K562 (cell line): ENCODE measurements around the gene TTLL12. TPM values are rescaled to one million over a fixed set of nuclear protein-coding genes. Genes with fewer than 3 reads are reported as not detected.

Experiments used
- ATAC-seq: fragments of 200-7000 bp; cut with Tn5 transposase; 3 replicates; pipeline ENCODE4 v1.9.1; 2020; ENCODE audit warnings: moderate library complexity
- BruUV-seq: library from RNA; stranded (reverse); fragments of 400-500 nt; replicated peaks from 2 replicates; lab custom pipeline; 2021; lab: Mats Ljungman, UMichigan
- CTCF ChIA-PET: fragments of 300-600 bp; formaldehyde crosslinking; extraction: SDS; loops from one replicate; lab custom pipeline; 2021; ENCODE audit warnings: low intra/inter-chr PET ratio; lab: Yijun Ruan, JAX
- POLR2A ChIA-PET: fragments of 300-600, 350-650 bp; sonication (Branson Sonifier 250); formaldehyde crosslinking; extraction: SDS; loops from one replicate; lab custom pipeline; 2021; ENCODE audit warnings: antibody characterized with exemption, inconsistent platforms; lab: Yijun Ruan, JAX
- DNase-seq, 4 experiments: peaks; one replicate each; pipeline versions ENCODE4 v3.0.0 to v3.0.0-alpha.2; 2011 to 2018; ENCODE audit warnings: low spot score in 3 of 4, mixed read lengths in 3 of 4; ENCODE audit errors: extremely low read depth in 1 of 4
- FAIRE-seq: peaks from 2 replicates; lab custom pipeline; 2011; peaks lifted over from hg19 to GRCh38; lab: Jason Lieb, UNC
- H2AFZ ChIP-seq: 2 replicates; pipeline ENCODE4 v1.6.0; 2011; ENCODE audit warnings: low read depth, low read length, control low read depth, inconsistent platforms
- H3K27ac ChIP-seq: fragments of 200-600 bp; 3 replicates; pipeline ENCODE4 v1.8.0; 2011; ENCODE audit warnings: low read depth, mild to moderate bottlenecking, control low read depth, inconsistent platforms, low read length, moderate library complexity, mixed read lengths; ENCODE audit errors: extremely low read depth
- H3K27me3 ChIP-seq, 2 experiments: fragments of 300-600 bp in 1 of 2; 2 replicates in 1 of 2; 3 replicates in 1 of 2; pipeline versions ENCODE4 v1.6.0 to v1.8.0; 2011; ENCODE audit warnings: inconsistent platforms in 2 of 2, low read length in 2 of 2, mild to moderate bottlenecking in 1 of 2, mixed read lengths in 1 of 2, moderate library complexity in 1 of 2; ENCODE audit not compliant: control insufficient read depth in 2 of 2, insufficient read depth in 2 of 2
- H3K36me3 ChIP-seq: fragments of 300-600 bp; 3 replicates; pipeline ENCODE4 v1.8.0; 2011; ENCODE audit warnings: mild to moderate bottlenecking, low read length, inconsistent platforms; ENCODE audit not compliant: control insufficient read depth, insufficient read depth
- H3K4me1 ChIP-seq, 2 experiments: fragments of 200-600 bp in 1 of 2; replicated peaks in 1 of 2; 2 replicates in 1 of 2; 3 replicates in 1 of 2; pipeline versions ENCODE4 v1.5.1 to v1.8.0; 2011; ENCODE audit warnings: inconsistent platforms in 2 of 2, low read length in 2 of 2, mild to moderate bottlenecking in 1 of 2, mixed read lengths in 1 of 2, moderate library complexity in 1 of 2; ENCODE audit not compliant: control insufficient read depth in 2 of 2, insufficient read depth in 2 of 2
- H3K4me2 ChIP-seq: 2 replicates; pipeline ENCODE4 v1.6.1; 2011; ENCODE audit warnings: low read length, control low read depth, inconsistent platforms, mixed read lengths; ENCODE audit not compliant: insufficient read depth
- H3K4me3 ChIP-seq: fragments of 200-600 bp; sonication (generic), shearing (Covaris generic); 2 replicates; pipeline ENCODE4 v1.5.1; 2016; ENCODE audit warnings: control low read depth, inconsistent platforms
- H3K79me2 ChIP-seq: fragments of 200-600 bp; 3 replicates; pipeline ENCODE4 v1.8.0; 2011; ENCODE audit warnings: low read length, inconsistent platforms; ENCODE audit not compliant: control insufficient read depth, insufficient read depth
- H3K9ac ChIP-seq, 2 experiments: 2 replicates each; pipeline versions ENCODE4 v1.6.0 to v1.6.1; 2011; ENCODE audit warnings: low read depth in 2 of 2, low read length in 2 of 2, control low read depth in 1 of 2, inconsistent platforms in 1 of 2, mild to moderate bottlenecking in 1 of 2, mixed read lengths in 1 of 2; ENCODE audit not compliant: insufficient read depth in 1 of 2
- H3K9me1 ChIP-seq: one replicate; pipeline ENCODE4 v1.6.0; 2011; ENCODE audit warnings: inconsistent platforms, mild to moderate bottlenecking, low read length, moderate library complexity; ENCODE audit not compliant: control insufficient read depth, insufficient read depth
- H3K9me3 ChIP-seq: replicated peaks from 2 replicates; pipeline ENCODE4 v1.5.1; 2011; ENCODE audit warnings: low read depth, low read length, inconsistent platforms; ENCODE audit not compliant: control insufficient read depth, insufficient read depth
- H4K20me1 ChIP-seq: replicated peaks from 2 replicates; pipeline ENCODE4 v1.6.1; 2011; ENCODE audit warnings: low read length, inconsistent platforms, mixed read lengths; ENCODE audit not compliant: control insufficient read depth, insufficient read depth
- GTF2A2 ChIP-seq: IDR thresholded peaks from 2 replicates; pipeline ENCODE4 v1.6.1; 2016; ENCODE audit warnings: mild to moderate bottlenecking, missing genetic modification characterization, missing compliant biosample characterization
- POLR2G ChIP-seq: fragments of 200-400 bp; formaldehyde crosslinking; IDR thresholded peaks from 2 replicates; pipeline ENCODE4 v1.6.1; 2017; ENCODE audit warnings: low read depth, mild to moderate bottlenecking, antibody characterized with exemption, low read length, moderate library complexity
- SFPQ ChIP-seq: fragments of 200-400 bp; formaldehyde crosslinking; IDR thresholded peaks from 2 replicates; pipeline ENCODE4 v1.6.1; 2017; ENCODE audit warnings: mild to moderate bottlenecking, low read depth, low read length, moderate library complexity
- ZFP36 ChIP-seq: fragments of 150-350 bp; IDR thresholded peaks from 2 replicates; pipeline ENCODE4 v1.6.1; 2018; ENCODE audit warnings: low read length, low read depth; ENCODE audit not compliant: partially characterized antibody
- WGBS: fragments of 100-300 bp; shearing (Covaris generic); methylation state at CpG from one replicate; pipeline ENCODE4 v1.1.6; 2016; ENCODE audit warnings: low coverage, mixed read lengths; ENCODE audit not compliant: insufficient coverage; ENCODE audit errors: missing lambda C conversion rate; 5-methylcytosine and 5-hydroxymethylcytosine counted together
- in situ Hi-C: fragments of 300-500 bp; cut with MboI; formaldehyde crosslinking; loops from 4 replicates; pipeline ENCODE4 v1.15.0; 2018; ENCODE audit warnings: inconsistent platforms, mixed read lengths
- intact Hi-C: fragments of 100-400 bp; cut with micrococcal nuclease; formaldehyde crosslinking; loops from 2 replicates; pipeline ENCODE4 v1.14.2; 2022
- polyA plus RNA-seq, 8 experiments: library from polyadenylated mRNA; depleted of rRNA in 4 of 8; stranded (reverse) in 5 of 8; unstranded in 3 of 8; fragments of >200 nt; fragmentation: Nextera tagmentation in 2 of 8; fragmentation: Illumina TruSeq in 1 of 8; extraction: Ambion mirVana in 2 of 8; extraction: Trizol in 1 of 8; gene quantifications; 2 replicates each; pipeline versions ENCODE4 v1.2.1 to v1.2.3, GENCODE V29; 2011 to 2014; ENCODE audit warnings: inconsistent platforms in 1 of 8, missing spikeins in 1 of 8
- total RNA-seq, 7 experiments: library from RNA; depleted of rRNA in 6 of 7; stranded (reverse); fragments of >200 nt in 6 of 7; fragmentation: Illumina TruSeq in 2 of 7; extraction: Trizol in 2 of 7; gene quantifications; 2 replicates each; pipeline versions ENCODE4 v1.2.1 to v1.2.3, GENCODE V29; 2011 to 2021; ENCODE audit warnings: low replicate concordance in 1 of 7

TTLL12 gene
- total and polyA plus RNA-seq, 9 of the 15 experiments (the other 6 are each of a cell fraction or from before 2014, with no cell fraction given) = 1.3 to 128 (median 43.0) TPM

DNA sequence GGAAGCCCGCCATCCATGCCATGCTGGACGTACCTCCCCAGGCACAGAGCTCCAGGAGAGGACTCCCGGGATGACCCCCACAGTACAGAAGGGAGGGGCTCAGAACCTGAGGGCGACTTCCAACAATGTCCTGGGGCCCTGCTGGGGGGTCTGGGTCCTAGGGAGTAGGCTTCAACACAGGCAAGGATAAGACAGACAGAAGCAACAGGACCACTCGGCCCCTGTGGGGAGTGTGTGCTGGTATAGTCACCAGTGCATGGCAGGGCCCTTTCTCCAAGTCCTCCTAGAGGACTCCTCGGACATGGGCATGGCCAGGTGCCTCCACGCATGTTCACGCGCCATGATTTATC lies 16.8 kb downstream of the TTLL12 start (continued):
- TF ChIP-seq SFPQ = no peak

DNA sequence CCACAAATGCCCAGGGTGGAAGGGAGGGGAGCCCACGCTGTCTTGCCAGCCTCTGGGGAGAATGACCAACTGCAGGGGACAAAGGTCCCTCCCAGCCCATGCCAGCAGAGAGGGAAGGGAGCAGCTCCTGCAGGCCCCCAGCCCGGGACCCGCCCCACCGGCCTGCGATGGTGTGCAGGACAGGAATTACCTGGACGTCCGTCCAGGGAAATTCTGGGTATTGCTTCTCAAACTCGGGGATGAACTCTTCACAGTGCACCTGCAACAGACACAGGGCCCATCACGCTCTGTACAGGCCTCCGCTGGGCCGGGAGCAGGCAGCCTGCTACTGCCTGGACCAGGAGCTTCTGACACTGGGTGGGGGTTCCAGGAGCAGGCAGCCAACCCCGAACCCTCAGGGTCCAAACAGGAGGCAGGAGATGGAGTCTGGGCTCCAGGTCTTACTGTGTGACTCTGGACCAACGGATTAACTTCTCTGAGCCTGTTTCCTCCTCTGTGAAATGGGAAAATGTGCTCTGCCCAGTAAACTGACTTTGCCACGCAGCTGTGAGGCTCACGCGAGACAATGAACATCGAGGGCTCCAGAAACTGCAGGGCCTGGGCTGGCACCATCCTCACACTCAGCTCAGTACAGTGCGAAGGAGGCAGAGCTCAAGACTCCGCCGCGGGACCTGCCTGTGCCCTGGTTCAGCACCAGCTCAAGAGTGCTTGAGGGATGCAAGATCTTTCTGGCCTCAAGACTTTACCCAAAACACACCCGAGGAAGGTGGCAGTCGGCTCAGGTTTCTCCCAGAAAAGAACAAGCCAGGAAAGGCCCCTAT lies 17.4 kb downstream of the TTLL12 start:
- TF ChIP-seq GTF2A2 (tag) (no peak), POLR2G (0 out of 2 replicates have a peak, but pooled peaks have one; percentile 23), ZFP36 (peak; percentile 49)
- H3K79me2 ChIP-seq = no peaks in the 10 kb centered on the region
- H3K4me1 ChIP-seq = peaks cover 3 to 57% of the 10 kb centered on the region in 2 experiments; a peak in 4 of 5 replicates
- in situ Hi-C loops (no loop called here), intact Hi-C loops (no loop called here)
- H2AFZ ChIP-seq = no peak overlapping the region
- no peaks in the 10 kb centered on the region for H3K9me1 ChIP-seq
- POLR2A ChIA-PET = interaction anchor here (0.8 to 1.3 kb wide), 4 partner anchors 8 to 25 kb away, joined by 3 to 7 read pairs (median 4); no protein-coding TSS in a partner anchor
- H3K9ac ChIP-seq = peak overlapping the region in 1 of 2 experiments; percentile 9; a peak in 1 of 4 replicates
- H3K27me3 ChIP-seq = no peaks in the 10 kb centered on the region
- no peaks in the 10 kb centered on the region for H4K20me1 ChIP-seq
- FAIRE-seq (no peak), DNase-seq (no peak), ATAC-seq (no peak)
- CTCF ChIA-PET = no interaction called here
- H3K9me3 ChIP-seq = no peaks in the 10 kb centered on the region
- no peak overlapping the region for H3K4me3 ChIP-seq
- 85% methylated on average over 12 of the region's 23 CpGs for WGBS
- no TSS peak for BruUV-seq
- H3K4me2 ChIP-seq = no peak overlapping the region
- peaks cover 74% of the 10 kb centered on the region for H3K36me3 ChIP-seq
- H3K27ac ChIP-seq = no peak overlapping the region
